GM10266 (cell line): ENCODE measurements around the gene GALNT17.

Experiments
- DNase-seq: peaks from one replicate; pipeline ENCODE4 v3.0.0; 2012; ENCODE audit errors: extremely low spot score
- CTCF ChIP-seq: IDR thresholded peaks from 2 replicates; pipeline ENCODE4 v1.5.1; 2012; ENCODE audit warnings: mild to moderate bottlenecking, low read depth; ENCODE audit not compliant: control insufficient read depth, insufficient read depth; ENCODE audit errors: missing control alignments

Gene GALNT17

GRCh38 chr7:71498381-71498780 is 366.4 kb downstream of the GALNT17 start:
- TF ChIP-seq CTCF: no peak
- no peak for DNase-seq

- no peak for TF ChIP-seq CTCF
- DNase-seq: no peak
Measured at GRCh38 chr7:71504697-71505441, 372.9 kb downstream of the GALNT17 start.

GRCh38 chr7:71506822-71507221 is 374.9 kb downstream of the GALNT17 start:
- no peak for TF ChIP-seq CTCF
- no peak for DNase-seq

GRCh38 chr7:71507680-71508602 is 376.0 kb downstream of the GALNT17 start:
- DNase-seq: no peak
- no peak for TF ChIP-seq CTCF

GRCh38 chr7:71509381-71509780 is 377.4 kb downstream of the GALNT17 start:
- no peak for DNase-seq

GRCh38 chr7:71511361-71511807 is 379.4 kb downstream of the GALNT17 start:
- TF ChIP-seq CTCF: no peak
- DNase-seq: no peak

More at GRCh38 chr7:71509381-71509780, 377.4 kb downstream of the GALNT17 start:
- TF ChIP-seq CTCF: no peak

- DNase-seq: no peak
- TF ChIP-seq CTCF: no peak
Measured at GRCh38 chr7:71517940-71518699, 386.2 kb downstream of the GALNT17 start.
